Astrocyte of the cerebellum (primary cell): ENCODE results near the gene SLAMF9.

Source experiments
- DNase-seq: peaks from one replicate; pipeline ENCODE4 v3.0.0-alpha.2; 2011; ENCODE audit warnings: low read depth
- H3K4me3 ChIP-seq: 2 replicates; pipeline ENCODE4 v1.5.1; 2011; ENCODE audit warnings: mild to moderate bottlenecking, low read depth, low read length, moderate library complexity
- CTCF ChIP-seq: IDR thresholded peaks from 2 replicates; pipeline ENCODE4 v1.5.1; 2012; ENCODE audit warnings: low read length, low read depth, moderate library complexity, mild to moderate bottlenecking; ENCODE audit errors: missing control alignments
- in situ Hi-C: cut with HindIII; loops from 2 replicates; pipeline ENCODE4 v1.10.0; 2017; ENCODE audit warnings: low sequenced_read_pairs

SLAMF9 gene

GRCh38 chr1:159942632-159943277, 11.3 kb downstream of the SLAMF9 start:
- DNase-seq, result no peak
- no peak overlapping the region for H3K4me3 ChIP-seq
- in situ Hi-C loops, result no loop called here
- TF ChIP-seq CTCF, result no peak

GRCh38 chr1:159941591-159942560, 12.2 kb downstream of the SLAMF9 start:
- TF ChIP-seq CTCF, result no peak
- DNase-seq, result no peak
- in situ Hi-C loops, result no loop called here
- H3K4me3 ChIP-seq, result no peak overlapping the region

GRCh38 chr1:159941141-159941540, 12.9 kb downstream of the SLAMF9 start:
- no peak for DNase-seq
- TF ChIP-seq CTCF, result no peak
- no peak overlapping the region for H3K4me3 ChIP-seq
- in situ Hi-C loops, result no loop called here

- in situ Hi-C loops, result no loop called here
Measured at GRCh38 chr1:159940006-159940620, 13.9 kb downstream of the SLAMF9 start.

GRCh38 chr1:159939678-159940002, 14.4 kb downstream of the SLAMF9 start:
- H3K4me3 ChIP-seq, result no peak overlapping the region
- in situ Hi-C loops, result no loop called here
- no peak for TF ChIP-seq CTCF
- DNase-seq, result no peak

More at GRCh38 chr1:159940006-159940620, 13.9 kb downstream of the SLAMF9 start:
- TF ChIP-seq CTCF, result no peak
- DNase-seq, result no peak
- no peak overlapping the region for H3K4me3 ChIP-seq

- DNase-seq, result no peak
- in situ Hi-C loops, result no loop called here
- no peak overlapping the region for H3K4me3 ChIP-seq
- TF ChIP-seq CTCF, result no peak
Measured at GRCh38 chr1:159938905-159939677, 14.9 kb downstream of the SLAMF9 start.
